ENCODE measurements around the gene AGAP3.

AGAP3 gene

GRCh38 chr7:151123158-151123821 lies 37.0 kb downstream of the AGAP3 start:
- DNase-seq (ENCODE audit: low read depth), result no peak

DNA sequence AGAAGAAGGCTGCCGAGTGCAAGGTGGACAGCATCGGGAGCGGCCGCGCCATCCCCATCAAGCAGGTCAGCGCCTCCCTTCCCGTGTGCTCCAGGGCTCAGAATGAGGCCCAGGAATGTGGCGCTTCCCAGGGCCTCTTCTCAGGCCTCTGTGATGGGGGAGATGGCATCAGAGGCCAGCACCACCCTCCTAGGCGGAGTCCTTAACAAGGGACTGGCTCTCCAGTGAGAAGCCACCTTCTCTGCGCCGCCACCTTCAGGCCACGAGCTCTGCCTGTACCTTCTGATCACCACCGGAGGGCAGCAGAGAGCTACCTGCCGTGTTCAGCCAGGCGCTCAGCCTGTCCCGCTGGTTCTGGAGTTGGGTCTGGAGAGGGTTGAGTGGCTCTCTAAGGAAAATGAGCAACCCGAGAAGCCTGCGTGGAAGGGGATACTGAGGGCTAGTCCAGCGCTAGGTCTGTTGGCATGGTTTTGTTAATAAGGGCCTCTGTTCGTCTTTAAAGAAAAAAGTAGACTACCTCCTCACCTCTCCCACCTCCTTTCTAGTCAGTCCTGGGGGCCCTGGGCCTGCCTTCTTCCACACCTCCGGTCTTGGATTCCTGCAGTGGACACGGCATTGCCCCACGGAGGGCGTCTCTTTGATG lies 37.7 kb downstream of the AGAP3 start:
- peak; percentile 63 for DNase-seq (ENCODE audit: low read depth)

GRCh38 chr7:151124481-151124880 lies 38.2 kb downstream of the AGAP3 start:
- no peak for DNase-seq (ENCODE audit: low read depth)

- DNase-seq (ENCODE audit: low read depth), result no peak
Measured at GRCh38 chr7:151124899-151125399, 38.7 kb downstream of the AGAP3 start.

GRCh38 chr7:151125470-151125845 lies 39.2 kb downstream of the AGAP3 start:
- no peak for DNase-seq (ENCODE audit: low read depth)

- DNase-seq (ENCODE audit: low read depth), result no peak
Measured at GRCh38 chr7:151125846-151126481, 39.7 kb downstream of the AGAP3 start.

DNA sequence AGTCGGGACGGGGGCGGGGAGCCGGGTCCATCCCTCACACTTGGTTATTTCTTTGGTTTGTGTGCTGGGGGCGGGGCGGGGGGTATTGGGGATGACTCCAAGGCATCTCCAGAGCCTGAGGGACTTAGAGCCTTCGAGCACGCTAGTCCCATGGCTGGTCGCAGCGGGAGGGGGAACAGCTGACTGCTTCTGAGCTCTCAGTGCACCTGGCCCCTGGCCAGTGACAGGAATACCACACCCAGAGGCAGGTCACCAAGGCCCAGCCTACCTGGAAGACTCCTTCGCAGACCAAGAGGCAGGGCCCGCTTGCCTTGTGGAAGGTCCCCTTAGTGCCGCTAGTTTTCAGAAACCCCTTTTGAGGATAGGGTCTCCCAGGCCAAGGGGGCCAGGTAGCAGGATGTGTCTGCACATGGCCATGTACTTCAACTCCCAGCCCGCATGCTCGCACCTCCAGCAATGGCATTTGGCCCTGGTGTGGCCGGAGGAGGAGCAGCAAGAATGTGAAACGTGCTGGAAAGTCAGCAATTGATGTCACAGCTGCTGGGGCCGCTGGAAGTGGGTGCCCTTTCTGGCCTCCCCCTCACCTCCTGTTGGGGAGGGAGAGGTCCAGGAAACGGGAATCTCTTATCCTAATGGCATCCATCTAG lies 40.3 kb downstream of the AGAP3 start:
- DNase-seq (ENCODE audit: low read depth), result no peak

- DNase-seq (ENCODE audit: low read depth), result no peak
Measured at GRCh38 chr7:151128144-151128543, 41.9 kb downstream of the AGAP3 start.

GRCh38 chr7:151128716-151129115 lies 42.4 kb downstream of the AGAP3 start:
- no peak for DNase-seq (ENCODE audit: low read depth)

DNA sequence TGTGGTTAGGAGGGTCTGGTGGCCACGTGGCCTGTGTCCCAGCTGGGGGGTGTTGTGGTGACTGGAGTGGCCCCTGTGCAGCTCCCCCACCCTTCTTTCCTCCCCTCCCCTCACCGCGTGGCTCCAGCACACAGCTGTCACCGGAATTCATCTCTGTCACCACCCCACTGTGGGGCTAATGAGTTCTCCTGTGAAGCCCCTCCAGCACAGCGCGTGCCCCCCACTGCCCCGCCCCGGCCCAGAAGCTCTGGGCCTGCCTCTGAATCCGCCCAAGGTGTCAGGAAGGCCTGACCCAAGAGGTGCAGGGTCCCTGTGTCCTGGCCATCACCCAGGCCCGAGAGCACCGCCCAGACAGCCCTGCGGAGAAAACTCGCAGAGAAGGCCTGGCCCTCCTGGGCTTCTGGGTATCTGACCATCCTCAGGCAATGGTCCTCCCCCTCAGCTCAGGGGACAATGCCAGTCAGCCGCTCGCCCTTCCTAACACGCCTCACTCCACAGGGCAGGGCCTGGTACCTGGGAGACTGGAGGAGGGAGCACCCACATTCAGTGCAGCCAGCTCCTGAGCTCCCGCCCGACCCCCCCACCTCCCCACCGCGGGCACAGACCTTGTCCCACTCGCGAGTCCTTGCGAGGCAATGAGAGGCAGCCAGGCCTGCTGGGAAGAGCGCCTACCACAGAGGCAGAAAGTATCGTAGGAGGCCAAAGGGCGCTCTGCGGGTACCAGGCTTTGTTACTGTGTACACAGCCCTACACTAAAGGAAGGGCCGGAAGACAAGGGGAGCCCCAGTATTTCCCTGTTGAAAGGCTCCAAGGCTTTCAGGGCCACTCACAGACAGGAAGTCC lies 43.1 kb downstream of the AGAP3 start:
- DNase-seq (ENCODE audit: low read depth), result no peak

GRCh38 chr7:151129960-151130591 lies 43.8 kb downstream of the AGAP3 start:
- no peak for DNase-seq (ENCODE audit: low read depth)

DNA sequence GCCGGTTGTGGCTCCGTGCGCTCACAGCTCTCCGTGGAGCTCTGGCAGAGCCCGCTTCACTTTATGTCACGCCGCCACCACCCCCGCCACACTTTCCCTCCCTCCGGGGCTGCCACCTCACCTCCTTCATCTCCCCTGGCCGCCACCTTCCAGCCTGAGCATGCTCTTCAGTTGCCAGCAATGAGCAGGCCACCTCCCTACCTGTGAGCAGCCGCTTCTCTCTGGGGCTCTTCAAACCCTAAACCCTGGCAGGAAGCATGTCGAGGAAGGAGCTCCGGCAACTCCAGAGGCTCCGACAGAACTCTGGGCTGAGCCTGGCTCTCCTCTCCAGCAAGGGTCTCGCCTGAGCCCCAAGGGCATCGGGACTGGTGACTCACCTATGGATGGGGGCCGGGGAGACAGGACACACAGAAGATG lies 44.5 kb downstream of the AGAP3 start:
- no peak for DNase-seq (ENCODE audit: low read depth)

DNA sequence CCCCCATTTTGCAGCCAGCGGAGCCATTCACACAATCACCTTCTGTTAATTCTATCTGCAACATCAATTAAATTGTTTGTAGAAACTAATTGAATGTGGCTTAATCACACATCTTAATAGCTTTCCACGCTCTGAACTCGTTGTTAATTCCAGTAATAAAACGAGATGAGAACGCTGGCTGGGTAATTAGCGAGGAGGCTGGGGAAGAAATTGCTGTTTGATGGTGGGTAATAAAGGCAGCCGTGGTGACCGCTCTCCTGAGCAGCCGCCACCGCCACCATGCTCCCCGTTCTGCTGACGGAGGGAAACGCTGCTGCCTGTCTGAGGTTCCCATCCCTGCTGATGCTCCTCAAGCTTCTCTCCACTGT lies 44.9 kb downstream of the AGAP3 start:
- DNase-seq (ENCODE audit: low read depth), result no peak

DNA sequence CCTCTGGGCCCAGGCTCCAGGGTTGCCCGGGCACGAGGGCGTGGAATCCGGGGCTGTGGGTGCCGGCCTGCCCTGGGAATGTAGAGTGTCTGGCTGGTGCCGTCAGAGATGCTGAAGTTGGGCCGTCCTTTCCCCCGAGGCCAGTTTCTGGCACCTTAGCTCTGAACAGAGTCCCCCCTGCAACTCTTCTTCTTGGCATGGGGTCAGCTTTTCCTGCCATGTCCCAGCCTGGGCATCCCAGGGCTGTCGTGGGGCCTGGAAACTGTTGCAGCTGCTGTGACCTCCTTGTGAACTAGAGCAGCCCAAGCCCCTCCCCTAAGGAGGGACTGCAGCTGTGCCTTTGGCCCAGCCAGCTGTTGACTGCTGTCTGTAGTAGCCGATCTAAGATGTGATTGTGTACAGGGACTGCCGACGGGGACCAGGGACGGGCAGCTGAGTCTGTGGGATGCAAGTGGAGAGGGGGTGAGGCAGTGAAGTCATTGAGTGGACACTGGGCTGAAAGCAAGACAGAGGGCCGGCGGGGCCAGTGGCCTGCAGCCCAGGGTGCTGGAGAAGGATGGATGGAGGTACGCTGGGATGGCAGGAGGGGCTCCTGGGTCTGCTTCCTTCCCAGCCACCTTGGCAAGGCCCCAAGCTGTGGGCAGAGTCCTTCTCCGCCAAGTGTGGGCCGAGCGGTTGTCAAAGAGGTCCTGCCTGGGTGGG lies 45.5 kb downstream of the AGAP3 start:
- no peak for DNase-seq (ENCODE audit: low read depth)

DNA sequence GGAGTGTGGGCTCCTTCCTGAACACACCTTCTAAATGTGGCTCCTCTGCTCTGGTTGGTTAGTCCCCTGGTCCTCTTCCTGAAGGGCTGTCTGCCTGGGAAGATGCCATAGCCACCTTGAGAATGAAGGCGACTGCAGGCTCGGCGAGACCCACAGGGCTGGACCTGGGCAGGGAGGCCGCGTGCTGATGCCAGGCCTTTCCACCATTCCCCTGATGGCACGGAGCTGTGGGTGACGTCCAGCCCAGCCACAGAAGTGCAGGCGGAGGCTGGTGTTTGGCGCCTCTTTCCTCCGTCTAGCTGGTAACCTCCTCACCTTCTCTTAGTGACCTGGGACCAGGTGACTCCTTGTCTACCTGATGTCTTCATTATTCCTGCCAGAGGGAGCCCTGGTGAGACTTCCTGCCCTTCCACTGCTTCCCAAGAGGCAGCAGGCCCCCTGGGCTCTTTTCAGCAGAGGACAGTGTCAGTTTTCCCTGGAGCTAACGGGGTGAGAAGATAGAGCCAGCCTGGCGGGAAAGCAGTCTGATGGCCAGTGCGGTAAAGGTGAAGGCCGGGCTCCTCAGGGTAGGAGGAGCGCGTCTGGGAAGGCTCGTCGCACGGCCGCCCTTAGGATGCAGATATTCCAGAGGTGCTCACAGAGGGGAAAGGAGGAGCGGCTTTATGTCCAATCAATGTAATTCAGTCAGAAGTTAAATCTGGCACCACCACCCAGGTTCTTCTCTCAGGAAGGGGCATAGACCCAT lies 46.4 kb downstream of the AGAP3 start:
- DNase-seq (ENCODE audit: low read depth), result no peak

- no peak for DNase-seq (ENCODE audit: low read depth)
Measured at GRCh38 chr7:151133266-151133985, 47.2 kb downstream of the AGAP3 start.

- no peak for DNase-seq (ENCODE audit: low read depth)
Measured at GRCh38 chr7:151133986-151134742, 47.9 kb downstream of the AGAP3 start.

GRCh38 chr7:151134743-151135524 lies 48.7 kb downstream of the AGAP3 start:
- no peak for DNase-seq (ENCODE audit: low read depth)

Measured in amniotic epithelial cell (primary cell).